Measurements from ENCODE around the gene SLC26A11.

The SLC26A11 gene

GRCh38 chr17:80217703-80218362 is 2.4 kb upstream of the SLC26A11 start:
- H3K4me1 Mint-ChIP-seq: peaks cover 22% of the 10 kb centered on the region
- DNase-seq: no peak
- H3K27me3 Mint-ChIP-seq: peaks cover 17% of the 10 kb centered on the region
- no peak overlapping the region for H3K4me3 Mint-ChIP-seq
- CTCF ChIA-PET: no interaction called here
- no peaks in the 10 kb centered on the region for H3K9me3 Mint-ChIP-seq
- H3K36me3 Mint-ChIP-seq: peaks cover 14% of the 10 kb centered on the region
- H3K27ac Mint-ChIP-seq: peak overlapping the region; percentile 63

DNA sequence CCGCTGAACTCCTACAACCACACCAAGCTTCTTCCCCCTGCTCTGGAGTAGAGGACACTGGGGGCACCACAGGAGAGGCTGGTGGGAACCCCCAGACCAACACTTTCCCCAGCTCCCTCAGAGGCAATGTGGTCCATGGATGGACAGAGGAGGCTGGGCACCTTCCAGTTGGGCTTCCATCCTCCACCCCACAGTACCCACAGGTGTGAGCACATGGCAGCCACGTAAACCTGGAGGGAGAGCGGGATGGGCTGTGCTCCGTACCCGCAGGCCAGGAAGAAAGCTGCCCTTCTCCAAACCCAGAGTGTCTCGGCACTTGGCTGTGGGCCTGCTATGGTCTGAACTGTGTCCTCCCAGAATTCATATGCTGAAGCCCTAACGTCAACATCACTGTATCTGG is 1.8 kb upstream of the SLC26A11 start:
- Mint-ChIP-seq H3K27me3 (peaks cover 19% of the 10 kb centered on the region), H3K9me3 (no peaks in the 10 kb centered on the region), H3K4me3 (peak overlapping the region; percentile 89), H3K4me1 (peaks cover 22% of the 10 kb centered on the region), H3K36me3 (peaks cover 14% of the 10 kb centered on the region), H3K27ac (peak overlapping the region; percentile 91)
- CTCF ChIA-PET: interaction anchor here (1.2 kb wide), 1 partner anchor 33 kb away, joined by 3 read pairs; no protein-coding TSS in a partner anchor
- no peak for DNase-seq

DNA sequence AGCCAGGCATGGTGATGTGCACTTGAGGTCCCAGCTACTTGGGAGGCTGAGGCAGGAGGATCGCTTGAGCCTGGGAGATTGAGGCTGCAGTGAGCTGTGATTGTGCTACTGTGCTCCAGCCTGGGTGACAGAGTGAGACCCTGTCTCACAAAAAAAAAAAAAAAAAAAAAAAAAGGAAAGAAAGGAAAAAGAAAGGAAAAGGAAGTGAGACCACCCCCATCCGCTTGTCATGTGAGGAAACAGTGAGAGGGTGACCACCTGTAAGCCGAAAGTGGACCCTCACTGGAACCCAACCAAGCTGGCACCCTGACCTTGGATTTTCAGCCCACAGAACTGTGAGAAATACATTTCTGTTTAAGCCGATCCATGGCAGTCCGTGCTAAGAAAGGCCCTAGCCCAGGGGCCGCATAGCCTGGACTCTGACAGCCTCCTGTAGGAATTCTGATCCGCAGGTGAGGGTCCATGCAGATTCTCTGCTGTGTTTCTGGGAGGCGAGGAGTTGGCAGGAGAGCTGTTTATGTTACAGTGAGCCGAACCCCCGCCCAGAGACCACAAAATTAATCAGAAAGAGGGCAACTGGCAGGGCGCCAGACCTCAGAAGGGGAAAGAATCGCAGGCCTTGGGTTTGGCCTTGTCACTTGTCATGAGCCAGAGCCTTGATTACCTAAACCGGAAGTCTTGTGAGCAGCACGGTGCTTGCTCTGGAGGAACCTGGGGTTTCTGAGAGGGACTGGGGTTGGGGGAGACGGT is 1.0 kb upstream of the SLC26A11 start:
- Mint-ChIP-seq H3K36me3 (peaks cover 14% of the 10 kb centered on the region), H3K9me3 (no peaks in the 10 kb centered on the region), H3K4me3 (peak overlapping the region; percentile 89), H3K27ac (peak overlapping the region; percentile 91), H3K4me1 (peaks cover 22% of the 10 kb centered on the region), H3K27me3 (peaks cover 19% of the 10 kb centered on the region)
- peak; percentile 91 for DNase-seq
- CTCF ChIA-PET: interaction anchor here (1.2 kb wide), 1 partner anchor 32 kb away, joined by 3 read pairs; no protein-coding TSS in a partner anchor

- no peak for DNase-seq
- Mint-ChIP-seq H3K27me3 (peaks cover 19% of the 10 kb centered on the region), H3K4me3 (peak overlapping the region; percentile 89), H3K36me3 (peaks cover 14% of the 10 kb centered on the region), H3K9me3 (no peaks in the 10 kb centered on the region), H3K4me1 (peaks cover 22% of the 10 kb centered on the region), H3K27ac (peak overlapping the region; percentile 91)
- CTCF ChIA-PET: no interaction called here
Measured at GRCh38 chr17:80219763-80220053, 519 bp upstream of the SLC26A11 start.

- Mint-ChIP-seq H3K27me3 (peaks cover 19% of the 10 kb centered on the region), H3K4me1 (peaks cover 22% of the 10 kb centered on the region), H3K27ac (peak overlapping the region; percentile 67), H3K36me3 (peaks cover 11% of the 10 kb centered on the region), H3K4me3 (peak overlapping the region; percentile 70), H3K9me3 (no peaks in the 10 kb centered on the region)
- CTCF ChIA-PET: no interaction called here
- DNase-seq: peak; percentile 39
Measured at GRCh38 chr17:80220736-80221215, 549 bp downstream of the SLC26A11 start.

- Mint-ChIP-seq H3K27ac (peak overlapping the region; percentile 67), H3K4me1 (peaks cover 22% of the 10 kb centered on the region), H3K4me3 (peak overlapping the region; percentile 70), H3K36me3 (peaks cover 6% of the 10 kb centered on the region), H3K9me3 (no peaks in the 10 kb centered on the region), H3K27me3 (peaks cover 24% of the 10 kb centered on the region)
- CTCF ChIA-PET: no interaction called here
- no peak for DNase-seq
Measured at GRCh38 chr17:80221351-80222105, 1.3 kb downstream of the SLC26A11 start.

DNA sequence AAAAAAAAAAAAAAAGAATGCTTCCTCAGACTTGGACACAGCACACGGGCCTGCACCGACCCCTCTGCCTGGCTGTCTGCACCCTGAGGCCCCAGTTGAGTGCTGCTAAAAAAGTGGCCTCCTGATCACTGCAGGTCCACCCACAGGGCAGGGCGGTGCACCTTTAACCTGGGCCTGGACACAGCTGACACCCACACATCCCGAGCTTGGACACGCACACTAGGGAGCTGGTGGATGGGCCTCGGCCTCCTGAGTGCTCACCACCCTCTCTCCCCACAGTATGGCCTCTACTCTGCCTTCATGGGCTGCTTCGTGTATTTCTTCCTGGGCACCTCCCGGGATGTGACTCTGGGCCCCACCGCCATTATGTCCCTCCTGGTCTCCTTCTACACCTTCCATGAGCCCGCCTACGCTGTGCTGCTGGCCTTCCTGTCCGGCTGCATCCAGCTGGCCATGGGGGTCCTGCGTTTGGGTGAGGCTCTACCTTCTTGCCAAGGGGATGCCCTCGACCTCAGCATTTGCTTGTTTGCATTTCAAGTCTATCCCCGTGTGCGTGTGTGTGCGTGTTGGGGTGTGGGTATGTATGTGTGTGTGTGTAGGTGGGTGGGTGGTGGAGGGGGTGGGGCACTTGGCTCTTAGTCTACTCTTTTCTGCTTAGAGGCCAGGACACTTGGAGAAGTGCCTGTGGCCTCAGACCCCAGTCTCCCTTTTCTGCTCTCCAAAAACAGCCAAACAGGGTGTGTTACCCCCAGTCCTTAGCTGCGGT is 2.3 kb downstream of the SLC26A11 start:
- Mint-ChIP-seq H3K27ac (no peak overlapping the region), H3K4me3 (peak overlapping the region; percentile 33), H3K36me3 (peaks cover 3% of the 10 kb centered on the region), H3K27me3 (peaks cover 24% of the 10 kb centered on the region), H3K9me3 (no peaks in the 10 kb centered on the region), H3K4me1 (peaks cover 18% of the 10 kb centered on the region)
- DNase-seq: no peak
- CTCF ChIA-PET: no interaction called here

GRCh38 chr17:80223142-80223815 is 3.1 kb downstream of the SLC26A11 start:
- peaks cover 24% of the 10 kb centered on the region for H3K27me3 Mint-ChIP-seq
- no peaks in the 10 kb centered on the region for H3K9me3 Mint-ChIP-seq
- no peak overlapping the region for H3K27ac Mint-ChIP-seq
- CTCF ChIA-PET: no interaction called here
- H3K4me1 Mint-ChIP-seq: peaks cover 16% of the 10 kb centered on the region
- peak overlapping the region; percentile 24 for H3K4me3 Mint-ChIP-seq
- peaks cover 1% of the 10 kb centered on the region for H3K36me3 Mint-ChIP-seq
- no peak for DNase-seq

DNA sequence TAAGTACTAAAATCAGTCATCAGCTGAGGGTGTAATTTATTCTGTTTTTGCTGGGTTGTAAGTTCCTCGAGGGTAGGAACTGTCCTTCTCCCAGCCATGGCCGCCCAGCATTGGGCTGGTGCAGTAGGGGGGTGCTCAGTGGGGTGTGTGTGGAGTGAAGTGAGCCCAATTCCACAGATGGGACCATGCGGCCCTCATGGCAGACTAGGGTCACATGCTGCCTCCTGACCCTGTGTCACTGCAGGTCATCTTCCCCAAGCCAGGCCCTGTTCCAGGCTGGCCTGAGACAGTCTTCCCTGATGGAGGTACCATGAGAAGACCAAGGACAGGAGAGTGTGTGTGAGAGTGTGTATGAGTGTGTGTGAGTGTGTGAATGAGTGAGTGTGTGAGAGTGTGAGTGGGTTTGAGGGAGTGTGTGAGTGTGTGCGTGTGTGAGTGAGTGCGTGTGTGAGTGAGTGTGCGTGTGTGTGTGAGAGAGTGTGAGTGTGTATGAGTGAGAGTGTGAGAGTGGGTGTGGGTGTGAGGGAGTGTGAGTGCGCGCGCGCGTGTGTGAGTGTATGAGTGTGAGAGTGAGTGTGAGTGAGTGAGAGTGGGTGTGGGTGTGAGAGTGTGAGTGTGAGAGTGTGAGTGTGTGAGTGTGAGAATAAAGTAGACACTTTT is 3.7 kb downstream of the SLC26A11 start:
- Mint-ChIP-seq H3K36me3 (no peaks in the 10 kb centered on the region), H3K4me1 (peaks cover 9% of the 10 kb centered on the region), H3K9me3 (no peaks in the 10 kb centered on the region), H3K27ac (no peak overlapping the region), H3K4me3 (no peak overlapping the region), H3K27me3 (peaks cover 24% of the 10 kb centered on the region)
- CTCF ChIA-PET: no interaction called here
- no peak for DNase-seq

- no peak for DNase-seq
- no peaks in the 10 kb centered on the region for H3K36me3 Mint-ChIP-seq
- H3K27ac Mint-ChIP-seq: no peak overlapping the region
- no peak overlapping the region for H3K4me3 Mint-ChIP-seq
- peaks cover 2% of the 10 kb centered on the region for H3K4me1 Mint-ChIP-seq
- peaks cover 20% of the 10 kb centered on the region for H3K27me3 Mint-ChIP-seq
- H3K9me3 Mint-ChIP-seq: no peaks in the 10 kb centered on the region
- CTCF ChIA-PET: no interaction called here
Measured at GRCh38 chr17:80224683-80225082, 4.5 kb downstream of the SLC26A11 start.

GRCh38 chr17:80225230-80225629 is 5.0 kb downstream of the SLC26A11 start:
- CTCF ChIA-PET: interaction anchor here (1.8 kb wide), 1 partner anchor 28 kb away, joined by 5 read pairs; no protein-coding TSS in a partner anchor
- H3K4me3 Mint-ChIP-seq: no peak overlapping the region
- H3K27ac Mint-ChIP-seq: no peak overlapping the region
- no peaks in the 10 kb centered on the region for H3K9me3 Mint-ChIP-seq
- H3K27me3 Mint-ChIP-seq: peaks cover 18% of the 10 kb centered on the region
- H3K36me3 Mint-ChIP-seq: no peaks in the 10 kb centered on the region
- peaks cover 2% of the 10 kb centered on the region for H3K4me1 Mint-ChIP-seq
- DNase-seq: no peak

DNA sequence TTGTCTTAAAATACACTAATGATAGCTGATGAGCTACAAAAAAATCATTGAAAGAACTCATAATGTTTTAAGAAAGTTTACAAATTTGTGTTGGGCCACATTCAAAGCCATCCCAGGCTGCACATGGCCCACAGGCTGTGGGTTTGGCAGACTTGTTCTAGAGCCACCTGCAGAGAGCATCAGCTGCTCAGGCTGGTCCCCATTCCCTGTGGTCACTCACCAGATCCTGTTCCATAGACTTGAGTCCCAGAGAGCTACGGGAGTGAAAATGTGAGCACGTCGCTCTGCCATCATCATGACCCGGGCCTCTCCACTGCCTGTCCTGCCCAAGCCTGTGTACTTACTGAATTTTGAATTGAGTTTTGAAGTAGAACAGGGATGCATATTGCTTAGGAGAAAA is 6.9 kb downstream of the SLC26A11 start:
- no peaks in the 10 kb centered on the region for H3K4me1 Mint-ChIP-seq
- H3K27me3 Mint-ChIP-seq: peaks cover 11% of the 10 kb centered on the region
- no peak overlapping the region for H3K27ac Mint-ChIP-seq
- no peak for DNase-seq
- CTCF ChIA-PET: no interaction called here
- H3K4me3 Mint-ChIP-seq: no peak overlapping the region
- H3K36me3 Mint-ChIP-seq: no peaks in the 10 kb centered on the region
- H3K9me3 Mint-ChIP-seq: peaks cover 6% of the 10 kb centered on the region

GRCh38 chr17:80227666-80228065 is 7.4 kb downstream of the SLC26A11 start:
- CTCF ChIA-PET: no interaction called here
- H3K4me3 Mint-ChIP-seq: no peak overlapping the region
- peaks cover 11% of the 10 kb centered on the region for H3K9me3 Mint-ChIP-seq

More at GRCh38 chr17:80227666-80228065, 7.4 kb downstream of the SLC26A11 start:
- Mint-ChIP-seq H3K4me1 (no peaks in the 10 kb centered on the region), H3K27ac (no peak overlapping the region), H3K36me3 (peaks cover 1% of the 10 kb centered on the region), H3K27me3 (peaks cover 8% of the 10 kb centered on the region)
- DNase-seq: no peak

Measured in activated naive CD4-positive, alpha-beta T cell treated with anti-CD3 and anti-CD28 coated beads, Interleukin-2, amount 10 ng/mL, durations not matched to agents 7 days and 5 days (primary cell).